Measurements from ENCODE around the gene GGT5.
"Not testable (repeated sequence)": the region's sequence is repeated elsewhere in the genome, so short reads cannot be mapped to it uniquely, and the experiment has no call there.

The GGT5 gene

GRCh38 chr22:24184057-24184798 lies 60.7 kb downstream of the GGT5 start:
- Histone ChIP-seq H3K4me3 (ENCODE audit: low read depth, low read length) (no peak overlapping the region), H3K27me3 (ENCODE audit: insufficient read depth, low read length) (no peaks in the 10 kb centered on the region), H3K9ac (ENCODE audit: low read length) (no peak overlapping the region), H3K14ac (ENCODE audit: low read length) (no peak overlapping the region), H3K27ac (ENCODE audit: low read depth, low read length) (no peak overlapping the region), H3K23ac (ENCODE audit: low read length) (no peak overlapping the region), H3K36me3 (ENCODE audit: control insufficient read depth in 1 of 2, insufficient read depth in 2 of 2, low read length in 2 of 2) (peaks cover 4 to 9% of the 10 kb centered on the region in 2 experiments), H2AK5ac (ENCODE audit: low read length) (no peak overlapping the region), H4K8ac (ENCODE audit: low read depth, low read length) (no peak overlapping the region), H2BK12ac (ENCODE audit: low read length) (no peak overlapping the region), H2BK120ac (ENCODE audit: insufficient read depth, low read length, poor library complexity) (no peak overlapping the region), H3K79me2 (ENCODE audit: control insufficient read depth, insufficient read depth, low read length, poor library complexity) (no peaks in the 10 kb centered on the region), H3K9me3 (ENCODE audit: insufficient read depth, low read depth, low read length) (no peaks in the 10 kb centered on the region), H3K4me2 (ENCODE audit: low read length) (no peak overlapping the region), H4K91ac (ENCODE audit: low read depth, low read length) (no peak overlapping the region), H2AFZ (ENCODE audit: insufficient read depth, low read length, poor library complexity) (no peak overlapping the region), H2BK5ac (ENCODE audit: low read depth, low read length, poor library complexity) (no peak overlapping the region), H3K4ac (ENCODE audit: low read depth, low read length) (no peak overlapping the region), H3K18ac (ENCODE audit: low read length) (no peak overlapping the region), H4K12ac (ENCODE audit: low read depth, low read length) (no peak overlapping the region), H3K79me1 (ENCODE audit: low read length) (no peaks in the 10 kb centered on the region), H3K4me1 (ENCODE audit: control insufficient read depth in 1 of 2, insufficient read depth in 2 of 2, low read length in 2 of 2) (peaks cover 10 to 15% of the 10 kb centered on the region in 2 experiments)
- no CpG with 5 or more reads among the region's 16 CpGs for WGBS (ENCODE audit: extremely low coverage, insufficient coverage, insufficient read length)
- DNase-seq, result no peak

- no peak overlapping the region for H3K27ac ChIP-seq (ENCODE audit: low read depth, low read length)
- no peak overlapping the region for H2BK5ac ChIP-seq (ENCODE audit: low read depth, low read length, poor library complexity)
- no peak overlapping the region for H2BK12ac ChIP-seq (ENCODE audit: low read length)
- H3K79me1 ChIP-seq (ENCODE audit: low read length), result no peaks in the 10 kb centered on the region
- no peaks in the 10 kb centered on the region for H3K9me3 ChIP-seq (ENCODE audit: insufficient read depth, low read depth, low read length)
- no CpG with 5 or more reads among the region's 24 CpGs for WGBS (ENCODE audit: extremely low coverage, insufficient coverage, insufficient read length)
- H2BK120ac ChIP-seq (ENCODE audit: insufficient read depth, low read length, poor library complexity), result no peak overlapping the region
- no peak overlapping the region for H4K12ac ChIP-seq (ENCODE audit: low read depth, low read length)
- no peak overlapping the region for H2AK5ac ChIP-seq (ENCODE audit: low read length)
- peaks cover 2 to 7% of the 10 kb centered on the region in 2 experiments for H3K36me3 ChIP-seq (ENCODE audit: control insufficient read depth in 1 of 2, insufficient read depth in 2 of 2, low read length in 2 of 2)
- no peak overlapping the region for H3K4ac ChIP-seq (ENCODE audit: low read depth, low read length)
- no peak overlapping the region for H3K4me2 ChIP-seq (ENCODE audit: low read length)
- DNase-seq, result no peak
- H3K9ac ChIP-seq (ENCODE audit: low read length), result no peak overlapping the region
- H3K14ac ChIP-seq (ENCODE audit: low read length), result no peak overlapping the region
- H3K27me3 ChIP-seq (ENCODE audit: insufficient read depth, low read length), result no peaks in the 10 kb centered on the region
- no peak overlapping the region for H4K8ac ChIP-seq (ENCODE audit: low read depth, low read length)
- H3K23ac ChIP-seq (ENCODE audit: low read length), result no peak overlapping the region
- H3K79me2 ChIP-seq (ENCODE audit: control insufficient read depth, insufficient read depth, low read length, poor library complexity), result no peaks in the 10 kb centered on the region
- H3K18ac ChIP-seq (ENCODE audit: low read length), result no peak overlapping the region
- no peak overlapping the region for H4K91ac ChIP-seq (ENCODE audit: low read depth, low read length)
- peaks cover 10 to 15% of the 10 kb centered on the region in 2 experiments for H3K4me1 ChIP-seq (ENCODE audit: control insufficient read depth in 1 of 2, insufficient read depth in 2 of 2, low read length in 2 of 2)
- no peak overlapping the region for H3K4me3 ChIP-seq (ENCODE audit: low read depth, low read length)
- H2AFZ ChIP-seq (ENCODE audit: insufficient read depth, low read length, poor library complexity), result no peak overlapping the region
Measured at GRCh38 chr22:24183321-24184031, 61.4 kb downstream of the GGT5 start.

- H3K79me1 ChIP-seq (ENCODE audit: low read length); H3K27me3 ChIP-seq (ENCODE audit: insufficient read depth, low read length); H2BK5ac ChIP-seq (ENCODE audit: low read depth, low read length, poor library complexity); H3K79me2 ChIP-seq (ENCODE audit: control insufficient read depth, insufficient read depth, low read length, poor library complexity); H2AFZ ChIP-seq (ENCODE audit: insufficient read depth, low read length, poor library complexity); H2BK120ac ChIP-seq (ENCODE audit: insufficient read depth, low read length, poor library complexity); H3K18ac ChIP-seq (ENCODE audit: low read length); H3K9ac ChIP-seq (ENCODE audit: low read length); H2BK12ac ChIP-seq (ENCODE audit: low read length); H2AK5ac ChIP-seq (ENCODE audit: low read length); H3K23ac ChIP-seq (ENCODE audit: low read length); H4K12ac ChIP-seq (ENCODE audit: low read depth, low read length); H3K4me2 ChIP-seq (ENCODE audit: low read length); H3K9me3 ChIP-seq (ENCODE audit: insufficient read depth, low read depth, low read length); H4K91ac ChIP-seq (ENCODE audit: low read depth, low read length); H4K8ac ChIP-seq (ENCODE audit: low read depth, low read length); H3K4me3 ChIP-seq (ENCODE audit: low read depth, low read length); H3K4ac ChIP-seq (ENCODE audit: low read depth, low read length); DNase-seq; H3K14ac ChIP-seq (ENCODE audit: low read length); H3K27ac ChIP-seq (ENCODE audit: low read depth, low read length): not testable (repeated sequence)
- peaks cover 10 to 15% of the 10 kb centered on the region in 2 experiments for H3K4me1 ChIP-seq (ENCODE audit: control insufficient read depth in 1 of 2, insufficient read depth in 2 of 2, low read length in 2 of 2)
- no CpG with 5 or more reads among the region's 11 CpGs for WGBS (ENCODE audit: extremely low coverage, insufficient coverage, insufficient read length)
- H3K36me3 ChIP-seq (ENCODE audit: control insufficient read depth in 1 of 2, insufficient read depth in 2 of 2, low read length in 2 of 2), result peaks cover 7 to 10% of the 10 kb centered on the region in 2 experiments
Measured at GRCh38 chr22:24182900-24183246, 62.0 kb downstream of the GGT5 start.

GRCh38 chr22:24181996-24182899 lies 62.6 kb downstream of the GGT5 start:
- Histone ChIP-seq H3K4ac (ENCODE audit: low read depth, low read length) (no peak overlapping the region), H3K27ac (ENCODE audit: low read depth, low read length) (no peak overlapping the region)
- no CpG with 5 or more reads among the region's 20 CpGs for WGBS (ENCODE audit: extremely low coverage, insufficient coverage, insufficient read length)

More at GRCh38 chr22:24181996-24182899, 62.6 kb downstream of the GGT5 start:
- Histone ChIP-seq H3K4me2 (ENCODE audit: low read length) (no peak overlapping the region), H2AK5ac (ENCODE audit: low read length) (no peak overlapping the region), H3K36me3 (ENCODE audit: control insufficient read depth in 1 of 2, insufficient read depth in 2 of 2, low read length in 2 of 2) (peaks cover 8% of the 10 kb centered on the region in 2 experiments), H3K4me1 (ENCODE audit: control insufficient read depth in 1 of 2, insufficient read depth in 2 of 2, low read length in 2 of 2) (peaks cover 10 to 15% of the 10 kb centered on the region in 2 experiments), H3K23ac (ENCODE audit: low read length) (no peak overlapping the region), H3K4me3 (ENCODE audit: low read depth, low read length) (no peak overlapping the region), H3K79me2 (ENCODE audit: control insufficient read depth, insufficient read depth, low read length, poor library complexity) (no peaks in the 10 kb centered on the region), H3K27me3 (ENCODE audit: insufficient read depth, low read length) (no peaks in the 10 kb centered on the region), H4K8ac (ENCODE audit: low read depth, low read length) (no peak overlapping the region), H3K18ac (ENCODE audit: low read length) (no peak overlapping the region), H3K79me1 (ENCODE audit: low read length) (no peaks in the 10 kb centered on the region), H3K14ac (ENCODE audit: low read length) (no peak overlapping the region), H2BK120ac (ENCODE audit: insufficient read depth, low read length, poor library complexity) (no peak overlapping the region), H3K9me3 (ENCODE audit: insufficient read depth, low read depth, low read length) (no peaks in the 10 kb centered on the region), H4K91ac (ENCODE audit: low read depth, low read length) (no peak overlapping the region), H3K9ac (ENCODE audit: low read length) (no peak overlapping the region), H4K12ac (ENCODE audit: low read depth, low read length) (no peak overlapping the region), H2AFZ (ENCODE audit: insufficient read depth, low read length, poor library complexity) (no peak overlapping the region), H2BK12ac (ENCODE audit: low read length) (no peak overlapping the region), H2BK5ac (ENCODE audit: low read depth, low read length, poor library complexity) (no peak overlapping the region)
- no peak for DNase-seq

Measured in trophoblast cell (in vitro differentiated cells and primary cell).